Measurements from ENCODE around the gene KRT8. TPM values are rescaled to one million over a fixed set of nuclear protein-coding genes. Genes with fewer than 3 reads are reported as not detected.

KRT8 gene
- total RNA-seq, 1 donor = 5.4 TPM

DNA sequence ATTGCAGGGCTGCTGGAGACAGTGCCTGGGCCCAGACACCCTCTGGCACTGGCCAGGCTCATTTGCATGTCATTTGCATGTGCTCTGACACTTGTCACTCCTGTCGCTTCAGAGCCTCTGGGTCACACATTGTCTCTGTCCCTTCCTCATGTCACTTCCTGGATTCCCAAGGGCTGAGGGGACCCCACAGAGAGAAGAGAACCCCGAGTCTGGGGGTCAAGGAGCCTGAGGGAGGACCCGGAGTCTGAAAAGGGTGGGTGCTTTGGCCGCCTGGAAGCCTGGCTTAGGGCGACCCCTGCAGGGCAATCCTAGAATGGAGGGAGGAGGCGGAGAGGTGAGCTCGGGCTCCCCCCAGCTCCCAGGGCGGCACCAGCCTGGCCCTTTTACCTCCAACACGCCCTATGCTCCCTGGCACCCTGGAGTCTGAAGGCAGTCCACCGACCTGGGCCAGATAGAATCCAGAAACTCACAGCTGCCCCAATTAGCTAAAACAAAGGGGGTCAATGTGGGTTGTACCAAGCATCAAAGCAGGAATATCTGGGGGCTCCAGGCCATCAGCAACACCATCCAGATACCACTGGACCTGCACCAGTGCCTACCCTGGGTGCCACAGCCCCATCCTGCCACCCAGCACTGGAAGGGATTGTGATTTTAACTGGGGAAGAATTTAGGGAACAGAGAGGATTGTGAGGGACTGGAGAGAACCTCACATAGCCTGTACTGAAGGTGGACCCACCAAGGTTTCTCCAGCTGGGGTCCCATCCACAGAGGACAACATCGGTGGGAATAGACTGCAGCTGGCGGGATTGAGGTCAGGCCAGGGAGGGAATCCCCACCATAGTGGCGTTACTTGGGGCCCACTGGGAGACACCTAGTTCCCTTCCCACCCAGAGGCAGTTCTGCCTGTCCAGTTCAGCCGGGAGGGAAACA lies 34.2 kb downstream of the KRT8 start:
- TF ChIP-seq CTCF (IDR thresholded peaks at IDR 0.05; ENCODE audit: insufficient read depth, low read length) = peak; percentile 73
- no peak overlapping the region for H3K4me3 ChIP-seq (ENCODE audit: low read depth, low read length)
- DNase-seq (ENCODE audit: low read depth) = peak; percentile 27

GRCh38 chr12:52867642-52868041 lies 37.2 kb downstream of the KRT8 start:
- DNase-seq (ENCODE audit: low read depth) = no peak
- H3K4me3 ChIP-seq (ENCODE audit: low read depth, low read length) = no peak overlapping the region
- no peak for TF ChIP-seq CTCF (IDR thresholded peaks at IDR 0.05; ENCODE audit: insufficient read depth, low read length)

DNA sequence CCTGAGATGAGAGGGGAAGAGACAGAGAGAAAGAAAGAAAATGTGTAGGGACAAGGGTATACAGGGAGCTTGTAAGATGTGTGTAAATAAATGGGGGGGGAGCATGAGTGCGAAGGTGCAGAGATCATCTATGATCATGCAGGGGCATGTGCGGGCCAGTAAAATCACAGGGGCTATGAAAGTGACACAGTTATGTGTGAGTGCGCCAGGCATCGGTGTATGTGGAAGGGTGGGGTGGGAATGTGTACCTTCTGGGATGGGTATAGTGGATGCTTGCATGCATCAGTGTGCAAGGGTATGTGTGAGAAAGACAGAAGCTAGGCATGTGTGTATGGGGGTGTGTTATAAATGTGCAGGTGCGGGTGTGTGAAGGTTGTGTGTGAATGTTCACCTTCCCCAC lies 37.7 kb downstream of the KRT8 start:
- no peak overlapping the region for H3K4me3 ChIP-seq (ENCODE audit: low read depth, low read length)
- no peak for DNase-seq (ENCODE audit: low read depth)
- no peak for TF ChIP-seq CTCF (IDR thresholded peaks at IDR 0.05; ENCODE audit: insufficient read depth, low read length)

DNA sequence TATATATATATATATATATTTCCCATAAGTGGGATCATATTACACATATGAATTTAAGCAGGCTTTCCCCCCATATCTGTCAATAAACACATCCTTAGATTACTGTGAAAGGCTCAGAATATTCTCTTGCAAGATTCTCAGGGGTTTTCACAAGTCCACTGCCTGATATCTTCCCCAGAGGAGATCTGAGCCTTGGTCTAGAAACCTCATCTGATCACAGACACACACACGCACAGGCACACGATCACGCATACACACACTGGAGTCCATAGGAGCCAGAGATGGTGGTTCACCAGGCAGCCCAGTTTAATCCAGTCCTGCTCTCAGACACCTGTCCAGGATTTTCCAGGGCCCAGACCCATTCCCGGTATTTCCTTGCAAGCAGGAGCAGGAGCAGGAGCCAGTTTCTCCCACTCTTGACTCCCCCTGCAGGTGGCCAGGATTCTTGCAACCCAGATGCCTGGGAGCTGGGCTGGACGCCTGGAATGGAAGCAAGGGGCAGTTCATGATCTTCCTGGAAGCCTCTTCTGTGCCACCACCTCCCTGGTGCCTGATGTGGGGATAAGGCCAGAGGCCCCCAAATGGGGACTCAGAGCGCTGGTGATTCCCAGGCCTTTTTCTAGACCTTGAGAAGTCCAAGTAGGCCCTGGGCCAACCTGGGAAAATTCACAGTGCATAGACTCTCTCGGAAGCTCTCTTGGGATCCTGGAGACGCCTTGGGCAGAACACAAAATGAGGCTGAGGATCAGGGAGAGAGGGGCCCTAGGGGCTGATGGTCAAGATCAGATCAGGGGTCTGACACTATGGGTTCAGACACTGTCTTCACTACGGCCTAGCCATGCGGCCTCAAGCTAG lies 39.6 kb downstream of the KRT8 start:
- H3K4me3 ChIP-seq (ENCODE audit: low read depth, low read length) = no peak overlapping the region
- peak; percentile 96 for TF ChIP-seq CTCF (IDR thresholded peaks at IDR 0.05; ENCODE audit: insufficient read depth, low read length)
- DNase-seq (ENCODE audit: low read depth) = peak; percentile 76

GRCh38 chr12:52862023-52862422 lies 42.9 kb downstream of the KRT8 start:
- no peak for DNase-seq (ENCODE audit: low read depth)
- no peak for TF ChIP-seq CTCF (IDR thresholded peaks at IDR 0.05; ENCODE audit: insufficient read depth, low read length)
- no peak overlapping the region for H3K4me3 ChIP-seq (ENCODE audit: low read depth, low read length)

- DNase-seq (ENCODE audit: low read depth) = no peak
- no peak for TF ChIP-seq CTCF (IDR thresholded peaks at IDR 0.05; ENCODE audit: insufficient read depth, low read length)
- H3K4me3 ChIP-seq (ENCODE audit: low read depth, low read length) = no peak overlapping the region
Observed at GRCh38 chr12:52861511-52861910, 43.4 kb downstream of the KRT8 start.
